BJ (cell line): ENCODE measurements around the gene PIGB. TPM values are rescaled to one million over a fixed set of nuclear protein-coding genes. Genes with fewer than 3 reads are reported as not detected.

ENCODE experiments used
- polyA plus RNA-seq: library from polyadenylated mRNA; depleted of rRNA; stranded (reverse); fragments of >200 nt; gene quantifications from 2 replicates; pipeline ENCODE4 v1.2.3, GENCODE V29; 2011; rRNA removed

Gene PIGB
- polyA plus RNA-seq, 1 experiment = 10.1 TPM

Other genes starting within 250 kb of the PIGB start
- gene RSL24D1, start 122.3 kb upstream of the PIGB start, polyA plus RNA-seq = 32.0 and 88.4 TPM in 2 replicates
- 12.1 and 17.8 TPM in 2 replicates for gene RAB27A, start 29.4 kb upstream of the PIGB start, polyA plus RNA-seq
- 12.2 and 16.0 TPM in 2 replicates for gene PIGBOS1, start 99 bp upstream of the PIGB start, polyA plus RNA-seq
- gene CCPG1, start 89.1 kb downstream of the PIGB start, polyA plus RNA-seq = 33.8 and 79.0 TPM in 2 replicates
- gene PIERCE2, start 89.3 kb downstream of the PIGB start, polyA plus RNA-seq = 1.4 and 2.8 TPM in 2 replicates
- gene DNAAF4, start 189.0 kb downstream of the PIGB start, polyA plus RNA-seq = 1.0 and 1.1 TPM in 2 replicates